H9 (cell line): ENCODE measurements around the gene IL1RL1. TPM values are rescaled to one million over a fixed set of nuclear protein-coding genes. Genes with fewer than 3 reads are reported as not detected.

ENCODE experiments used
- DNase-seq: peaks from one replicate; pipeline ENCODE4 v3.0.0-alpha.2; 2017
- H2AFZ ChIP-seq: one replicate; pipeline ENCODE4 v1.6.1; 2013; ENCODE audit warnings: mild to moderate bottlenecking, low read length, control low read depth, moderate library complexity
- H2AK5ac ChIP-seq: 2 replicates; pipeline ENCODE4 v1.6.1; 2013; ENCODE audit warnings: low read length, control low read depth, mixed read lengths; ENCODE audit not compliant: insufficient read length
- H2BK120ac ChIP-seq: one replicate; pipeline ENCODE4 v1.6.1; 2013; ENCODE audit warnings: low read depth, mild to moderate bottlenecking, low read length, control low read depth, inconsistent platforms; ENCODE audit not compliant: poor library complexity, severe bottlenecking
- H2BK12ac ChIP-seq: 2 replicates; pipeline ENCODE4 v1.6.1; 2013; ENCODE audit warnings: low read length, control low read depth, mixed read lengths, low read depth; ENCODE audit not compliant: insufficient read length
- H2BK15ac ChIP-seq: 2 replicates; pipeline ENCODE4 v1.6.1; 2013; ENCODE audit warnings: low read depth, low read length, control low read depth
- H2BK20ac ChIP-seq: one replicate; pipeline ENCODE4 v1.6.1; 2013; ENCODE audit warnings: low read depth, mild to moderate bottlenecking, low read length, control low read depth, inconsistent platforms; ENCODE audit not compliant: poor library complexity, severe bottlenecking
- H2BK5ac ChIP-seq: 2 replicates; pipeline ENCODE4 v1.6.1; 2013; ENCODE audit warnings: low read length, control low read depth, mixed read lengths; ENCODE audit not compliant: insufficient read length
- H3K14ac ChIP-seq: 2 replicates; pipeline ENCODE4 v1.6.1; 2013; ENCODE audit warnings: low read length, control low read depth; ENCODE audit not compliant: insufficient read depth
- H3K18ac ChIP-seq: 2 replicates; pipeline ENCODE4 v1.6.1; 2013; ENCODE audit warnings: low read depth, mild to moderate bottlenecking, mixed read lengths, low read length, control low read depth; ENCODE audit not compliant: insufficient read length
- H3K23ac ChIP-seq: 2 replicates; pipeline ENCODE4 v1.6.1; 2013; ENCODE audit warnings: low read length, control low read depth, mixed read lengths, low read depth; ENCODE audit not compliant: insufficient read length
- H3K23me2 ChIP-seq: 2 replicates; pipeline ENCODE4 v1.6.1; 2013; ENCODE audit warnings: low read depth, mild to moderate bottlenecking, mixed read lengths, low read length, control low read depth; ENCODE audit not compliant: insufficient read length, poor library complexity, severe bottlenecking
- H3K27ac ChIP-seq: 2 replicates; pipeline ENCODE4 v1.5.1; 2013; ENCODE audit warnings: low read length, control low read depth, mixed read lengths, low read depth; ENCODE audit not compliant: insufficient read length
- H3K27me3 ChIP-seq: 2 replicates; pipeline ENCODE4 v1.6.1; 2013; ENCODE audit warnings: low read length, control low read depth, inconsistent platforms; ENCODE audit not compliant: insufficient read depth
- H3K4ac ChIP-seq: 2 replicates; pipeline ENCODE4 v1.6.1; 2013; ENCODE audit warnings: low read depth, mild to moderate bottlenecking, control low read depth, inconsistent platforms, low read length, moderate library complexity
- H3K4me1 ChIP-seq: 2 replicates; pipeline ENCODE4 v1.6.1; 2013; ENCODE audit warnings: low read length, control low read depth, inconsistent platforms; ENCODE audit not compliant: insufficient read depth
- H3K4me2 ChIP-seq: 2 replicates; pipeline ENCODE4 v1.6.1; 2013; ENCODE audit warnings: low read length, control low read depth, mixed read lengths; ENCODE audit not compliant: insufficient read length, insufficient read depth
- H3K56ac ChIP-seq: 2 replicates; pipeline ENCODE4 v1.6.1; 2013; ENCODE audit warnings: low read depth, mild to moderate bottlenecking, mixed read lengths, low read length, control low read depth; ENCODE audit not compliant: insufficient read length
- H3K79me1 ChIP-seq: 2 replicates; pipeline ENCODE4 v1.6.1; 2013; ENCODE audit warnings: low read depth, mild to moderate bottlenecking, moderate library complexity, low read length, control low read depth, inconsistent platforms; ENCODE audit not compliant: insufficient read depth, poor library complexity, severe bottlenecking
- H3K79me2 ChIP-seq: 2 replicates; pipeline ENCODE4 v1.6.1; 2013; ENCODE audit warnings: low read length, control low read depth, inconsistent platforms; ENCODE audit not compliant: insufficient read depth
- H3K9ac ChIP-seq: 2 replicates; pipeline ENCODE4 v1.6.1; 2013; ENCODE audit warnings: low read length, control low read depth, mixed read lengths; ENCODE audit not compliant: insufficient read length; ENCODE audit errors: extremely low read depth
- H3K9me3 ChIP-seq: one replicate; pipeline ENCODE4 v1.6.1; 2013; ENCODE audit warnings: low read depth, low read length, inconsistent platforms; ENCODE audit not compliant: control insufficient read depth
- H3T11ph ChIP-seq: one replicate; pipeline ENCODE4 v1.6.1; 2013; ENCODE audit warnings: mild to moderate bottlenecking, low read length, control low read depth, inconsistent platforms
- H4K20me1 ChIP-seq: one replicate; pipeline ENCODE4 v1.6.1; 2013; ENCODE audit not compliant: control insufficient read depth, insufficient read length, insufficient read depth
- H4K5ac ChIP-seq: 2 replicates; pipeline ENCODE4 v1.6.1; 2013; ENCODE audit warnings: low read depth, mild to moderate bottlenecking, mixed read lengths, low read length, control low read depth; ENCODE audit not compliant: insufficient read length
- H4K8ac ChIP-seq: replicated peaks from 2 replicates; pipeline ENCODE4 v1.6.1; 2013; ENCODE audit warnings: low read length, control low read depth, mixed read lengths, low read depth; ENCODE audit not compliant: insufficient read length
- H4K91ac ChIP-seq: 2 replicates; pipeline ENCODE4 v1.6.1; 2013; ENCODE audit warnings: low read depth, mild to moderate bottlenecking, moderate library complexity, mixed read lengths, low read length, control low read depth; ENCODE audit not compliant: insufficient read length
- H3K27ac Mint-ChIP-seq, 3 experiments: 2 replicates in 2 of 3; 3 replicates in 1 of 3; pipeline ENCODE4 v1.8.0; 2020 to 2021; ENCODE audit warnings: mixed read lengths in 3 of 3, mild to moderate bottlenecking in 1 of 3, moderate library complexity in 1 of 3
- H3K27me3 Mint-ChIP-seq: 2 replicates; pipeline ENCODE4 v1.8.0; 2021; ENCODE audit warnings: low read depth, mild to moderate bottlenecking, moderate library complexity, mixed read lengths
- H3K36me3 Mint-ChIP-seq, 3 experiments: 2 replicates in 2 of 3; 3 replicates in 1 of 3; pipeline ENCODE4 v1.8.0; 2020 to 2021; ENCODE audit warnings: low read depth in 3 of 3, mixed read lengths in 3 of 3; ENCODE audit not compliant: insufficient read depth in 1 of 3
- H3K4me1 Mint-ChIP-seq, 2 experiments: 2 replicates each; pipeline ENCODE4 v1.8.0; 2020; ENCODE audit warnings: mixed read lengths in 2 of 2
- H3K4me3 Mint-ChIP-seq, 2 experiments: 2 replicates in 1 of 2; 3 replicates in 1 of 2; pipeline ENCODE4 v1.8.0; 2020 to 2021; ENCODE audit warnings: mild to moderate bottlenecking in 2 of 2, mixed read lengths in 2 of 2, moderate library complexity in 1 of 2
- H3K9me3 Mint-ChIP-seq, 2 experiments: 2 replicates in 1 of 2; 3 replicates in 1 of 2; pipeline ENCODE4 v1.8.0; 2020; ENCODE audit warnings: mild to moderate bottlenecking in 2 of 2, mixed read lengths in 2 of 2, moderate library complexity in 1 of 2
- WGBS: extraction: QIAGEN DNeasy Blood & Tissue Kit; methylation state at CpG from one replicate; pipeline ENCODE4 v1.1.7; 2013; ENCODE audit warnings: missing lambda C conversion rate, low lambda C conversion rate, mixed read lengths; ENCODE audit not compliant: insufficient read length; ENCODE audit errors: extremely low coverage; 5-methylcytosine and 5-hydroxymethylcytosine counted together
- total RNA-seq: library from RNA; stranded (reverse); gene quantifications from 2 replicates; pipeline ENCODE4 v1.2.1, GENCODE V29; 2021
- TF ChIP-seq, protein P1 (sequence below): fragments of 200-600 bp; sonication (generic); conservative IDR thresholded peaks from 3 replicates; pipeline ENCODE4 v1.8.0; 2021; ENCODE audit warnings: antibody characterized with exemption, mild to moderate bottlenecking

Gene IL1RL1
- total RNA-seq, 1 experiment from 2014 or later: not detected

GRCh38 chr2:102313025-102313424, 1.7 kb downstream of the IL1RL1 start:
- DNase-seq: no peak
- Mint-ChIP-seq H3K4me1 (no peaks in the 10 kb centered on the region), H3K27me3 (peaks cover 4% of the 10 kb centered on the region; the same call in 1 of the 2 replicates), H3K27ac (no peak overlapping the region), H3K4me3 (no peak overlapping the region), H3K36me3 (0 out of 7 replicates have a peak, but pooled peaks cover 0 to 2% (median 0%) of the 10 kb centered on the region in 3 experiments), H3K9me3 (peaks cover 0 to 6% of the 10 kb centered on the region in 2 experiments; a peak in 4 of 5 replicates)
- Histone ChIP-seq H2BK20ac (no peak overlapping the region), H2BK5ac (no peak overlapping the region), H3K18ac (no peak overlapping the region), H3K23ac (no peak overlapping the region), H3K14ac (no peak overlapping the region), H3K4ac (no peak overlapping the region), H3T11ph (no peak overlapping the region), H4K8ac (no peak overlapping the region), H2AFZ (no peak overlapping the region), H3K27me3 (no peaks in the 10 kb centered on the region), H2BK15ac (no peak overlapping the region), H4K20me1 (no peaks in the 10 kb centered on the region), H3K79me2 (no peaks in the 10 kb centered on the region), H4K5ac (no peak overlapping the region), H3K27ac (no peak overlapping the region), H2BK120ac (no peak overlapping the region), H3K9me3 (no peaks in the 10 kb centered on the region), H2BK12ac (no peak overlapping the region), H3K4me2 (no peak overlapping the region), H4K91ac (no peak overlapping the region), H2AK5ac (no peak overlapping the region), H3K56ac (no peak overlapping the region), H3K23me2 (no peaks in the 10 kb centered on the region), H3K79me1 (no peaks in the 10 kb centered on the region), H3K9ac (no peak overlapping the region), H3K4me1 (no peaks in the 10 kb centered on the region)
- TF ChIP-seq, protein P1, sequence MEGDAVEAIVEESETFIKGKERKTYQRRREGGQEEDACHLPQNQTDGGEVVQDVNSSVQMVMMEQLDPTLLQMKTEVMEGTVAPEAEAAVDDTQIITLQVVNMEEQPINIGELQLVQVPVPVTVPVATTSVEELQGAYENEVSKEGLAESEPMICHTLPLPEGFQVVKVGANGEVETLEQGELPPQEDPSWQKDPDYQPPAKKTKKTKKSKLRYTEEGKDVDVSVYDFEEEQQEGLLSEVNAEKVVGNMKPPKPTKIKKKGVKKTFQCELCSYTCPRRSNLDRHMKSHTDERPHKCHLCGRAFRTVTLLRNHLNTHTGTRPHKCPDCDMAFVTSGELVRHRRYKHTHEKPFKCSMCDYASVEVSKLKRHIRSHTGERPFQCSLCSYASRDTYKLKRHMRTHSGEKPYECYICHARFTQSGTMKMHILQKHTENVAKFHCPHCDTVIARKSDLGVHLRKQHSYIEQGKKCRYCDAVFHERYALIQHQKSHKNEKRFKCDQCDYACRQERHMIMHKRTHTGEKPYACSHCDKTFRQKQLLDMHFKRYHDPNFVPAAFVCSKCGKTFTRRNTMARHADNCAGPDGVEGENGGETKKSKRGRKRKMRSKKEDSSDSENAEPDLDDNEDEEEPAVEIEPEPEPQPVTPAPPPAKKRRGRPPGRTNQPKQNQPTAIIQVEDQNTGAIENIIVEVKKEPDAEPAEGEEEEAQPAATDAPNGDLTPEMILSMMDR: no peak
- WGBS: no CpG with 5 or more reads among the region's 2 CpGs
